NCI-H1048 (cell line): ENCODE results near the gene HSPA1B.
"Not testable (repeated sequence)": the region's sequence is repeated elsewhere in the genome, so short reads cannot be mapped to it uniquely, and the experiment has no call there.

Experiments
- DNase-seq: peaks from one replicate; lab custom pipeline; 2025; lab: John Stamatoyannopoulos, UW

Gene HSPA1B

GRCh38 chr6:31799781-31800180 lies 27.8 kb upstream of the HSPA1B start:
- DNase-seq: no peak

GRCh38 chr6:31801031-31801927 lies 26.3 kb upstream of the HSPA1B start:
- DNase-seq: not testable (repeated sequence)

- no peak for DNase-seq
Observed at GRCh38 chr6:31805939-31806469, 21.5 kb upstream of the HSPA1B start.

- DNase-seq: peak; percentile 91
Observed at GRCh38 chr6:31806470-31807272, 20.9 kb upstream of the HSPA1B start, which contains the start of gene LSM2. TSS of gene LSM2 (minus strand) at chr6:31806966. CDS start at chr6:31806757, 209 bp downstream.

- not testable (repeated sequence) for DNase-seq
Observed at GRCh38 chr6:31808599-31808998, 18.9 kb upstream of the HSPA1B start.

- DNase-seq: no peak
Observed at GRCh38 chr6:31811645-31812044, 15.9 kb upstream of the HSPA1B start.

GRCh38 chr6:31813465-31813849 lies 14.1 kb upstream of the HSPA1B start:
- no peak for DNase-seq

GRCh38 chr6:31814677-31815024 lies 12.9 kb upstream of the HSPA1B start:
- DNase-seq: no peak

GRCh38 chr6:31815025-31815838 lies 12.3 kb upstream of the HSPA1B start, which contains the start of the genes HSPA1A and HSPA1L:
TSS of gene HSPA1A (plus strand) at chr6:31815543. CDS start at chr6:31815757, 214 bp downstream.
TSS of gene HSPA1L (minus strand) at chr6:31815283. CDS start at chr6:31811972, 3,311 bp downstream.
- DNase-seq: no peak

- DNase-seq: not testable (repeated sequence)
Observed at GRCh38 chr6:31817133-31817928, 10.2 kb upstream of the HSPA1B start.

- DNase-seq: not testable (repeated sequence)
Observed at GRCh38 chr6:31817929-31818511, 9.5 kb upstream of the HSPA1B start.

GRCh38 chr6:31819871-31820299 lies 7.7 kb upstream of the HSPA1B start:
- DNase-seq: no peak

- DNase-seq: not testable (repeated sequence)
Observed at GRCh38 chr6:31820399-31820798, 7.1 kb upstream of the HSPA1B start.

- DNase-seq: no peak
Observed at GRCh38 chr6:31821301-31822035, 6.1 kb upstream of the HSPA1B start.

GRCh38 chr6:31822036-31822821 lies 5.3 kb upstream of the HSPA1B start:
- no peak for DNase-seq

- DNase-seq: not testable (repeated sequence)
Observed at GRCh38 chr6:31823592-31824196, 3.8 kb upstream of the HSPA1B start.

GRCh38 chr6:31825553-31825952 lies 2.0 kb upstream of the HSPA1B start:
- DNase-seq: no peak

- peak; percentile 57 for DNase-seq
Observed at GRCh38 chr6:31826793-31827285, 699 bp upstream of the HSPA1B start.
